ENCODE data around the gene ARMH1. TPM values are rescaled to one million over a fixed set of nuclear protein-coding genes. Genes with fewer than 3 reads are reported as not detected.

The ARMH1 gene
- total RNA-seq, 2 experiments from 2014 or later = 162 to 165 TPM

DNA sequence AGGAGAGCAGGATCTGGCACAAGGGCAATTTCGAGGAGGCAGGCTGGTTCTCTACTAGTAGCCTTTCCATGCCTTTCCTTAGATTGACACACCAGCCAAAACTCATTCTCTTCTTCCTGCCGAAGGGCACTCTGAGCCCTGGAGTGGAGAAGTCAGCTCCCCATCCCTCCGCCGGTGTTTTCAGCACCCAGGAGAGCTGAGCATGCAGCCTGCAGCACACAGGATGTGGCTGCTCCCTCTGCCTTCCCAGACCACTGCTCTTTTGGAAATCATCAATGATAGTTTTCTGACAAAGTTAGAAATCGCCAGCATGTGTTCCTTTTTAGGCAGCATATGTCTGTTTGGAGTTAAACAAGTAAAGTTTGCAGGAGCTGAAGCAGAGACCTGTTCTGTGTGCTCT lies 44.8 kb downstream of the ARMH1 start:
- Mint-ChIP-seq H3K4me3 (no peak overlapping the region), H3K9me3 (no peaks in the 10 kb centered on the region), H3K4me1 (ENCODE audit: low read depth) (peaks cover 75% of the 10 kb centered on the region), H3K27me3 (peaks cover 4% of the 10 kb centered on the region), H3K27ac (peak overlapping the region; percentile 52), H3K36me3 (ENCODE audit: low read depth) (peaks cover 7% of the 10 kb centered on the region)
- ATAC-seq (no peak), DNase-seq (no peak)
- CTCF ChIA-PET = interaction anchor here (0.9 to 2.8 kb wide), 2 partner anchors 10 to 12 kb away, joined by 3 to 17 read pairs; partner anchors contain the start of gene RNU5D-1
- POLR2A ChIA-PET = interaction anchor here (0.6 to 15.4 kb wide), 6 partner anchors 8 to 292 kb away, joined by 3 to 553 read pairs (median 108); partner anchors contain the start of genes ARMH1, BTBD19, DYNLT4 and HECTD3
- TF ChIP-seq, protein P1, sequence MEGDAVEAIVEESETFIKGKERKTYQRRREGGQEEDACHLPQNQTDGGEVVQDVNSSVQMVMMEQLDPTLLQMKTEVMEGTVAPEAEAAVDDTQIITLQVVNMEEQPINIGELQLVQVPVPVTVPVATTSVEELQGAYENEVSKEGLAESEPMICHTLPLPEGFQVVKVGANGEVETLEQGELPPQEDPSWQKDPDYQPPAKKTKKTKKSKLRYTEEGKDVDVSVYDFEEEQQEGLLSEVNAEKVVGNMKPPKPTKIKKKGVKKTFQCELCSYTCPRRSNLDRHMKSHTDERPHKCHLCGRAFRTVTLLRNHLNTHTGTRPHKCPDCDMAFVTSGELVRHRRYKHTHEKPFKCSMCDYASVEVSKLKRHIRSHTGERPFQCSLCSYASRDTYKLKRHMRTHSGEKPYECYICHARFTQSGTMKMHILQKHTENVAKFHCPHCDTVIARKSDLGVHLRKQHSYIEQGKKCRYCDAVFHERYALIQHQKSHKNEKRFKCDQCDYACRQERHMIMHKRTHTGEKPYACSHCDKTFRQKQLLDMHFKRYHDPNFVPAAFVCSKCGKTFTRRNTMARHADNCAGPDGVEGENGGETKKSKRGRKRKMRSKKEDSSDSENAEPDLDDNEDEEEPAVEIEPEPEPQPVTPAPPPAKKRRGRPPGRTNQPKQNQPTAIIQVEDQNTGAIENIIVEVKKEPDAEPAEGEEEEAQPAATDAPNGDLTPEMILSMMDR (IDR thresholded peaks at IDR 0.05) = no peak
- intact Hi-C loops (cut with micrococcal nuclease) = no loop called here

DNA sequence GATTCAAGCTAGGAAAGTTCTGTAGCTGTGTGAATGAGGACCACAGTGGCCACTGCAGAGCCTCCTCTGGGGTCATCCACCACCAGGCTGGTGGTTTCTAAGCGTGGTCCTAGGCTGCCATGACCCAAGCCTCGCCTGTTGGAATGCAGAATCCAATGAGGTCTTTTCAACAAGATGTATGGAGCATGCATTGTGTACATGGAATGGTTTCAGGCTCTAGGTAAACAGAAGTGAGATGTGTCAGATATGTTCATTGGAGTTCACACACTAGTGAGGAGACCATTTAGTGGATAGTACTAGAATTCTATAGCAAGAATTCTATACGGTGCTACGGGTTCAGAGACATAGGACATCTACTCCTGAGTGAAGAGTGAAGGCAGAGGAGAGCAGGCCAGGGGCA lies 45.8 kb downstream of the ARMH1 start:
- DNase-seq (no peak), ATAC-seq (no peak)
- ChIA-PET POLR2A (interaction anchor here (1.2 to 15.4 kb wide), 10 partner anchors 9 to 291 kb away, joined by 3 to 553 read pairs (median 68); partner anchors contain the start of genes BTBD19, DYNLT4, HECTD3 and RNU5D-1), CTCF (interaction anchor here (3.1 kb wide), 1 partner anchor 11 kb away, joined by 38 read pairs; the partner anchor contains the start of gene RNU5D-1)
- H3K4me1 Mint-ChIP-seq (ENCODE audit: low read depth) = peaks cover 75% of the 10 kb centered on the region
- no peaks in the 10 kb centered on the region for H3K9me3 Mint-ChIP-seq
- no peak overlapping the region for H3K4me3 Mint-ChIP-seq
- intact Hi-C loops (cut with micrococcal nuclease) = no loop called here
- peak overlapping the region; percentile 71 for H3K27ac Mint-ChIP-seq
- peaks cover 4% of the 10 kb centered on the region for H3K27me3 Mint-ChIP-seq
- TF ChIP-seq, protein P1 (IDR thresholded peaks at IDR 0.05) = no peak
- H3K36me3 Mint-ChIP-seq (ENCODE audit: low read depth) = peaks cover 14% of the 10 kb centered on the region

GRCh38 chr1:44721485-44722361 lies 47.2 kb downstream of the ARMH1 start:
- POLR2A ChIA-PET = interaction anchor here (0.6 to 15.4 kb wide), 58 partner anchors 9 to 865 kb away, joined by 3 to 553 read pairs (median 6); partner anchors contain the start of genes ARMH1, BEST4, BTBD19 and CCDC163
- CTCF ChIA-PET = interaction anchor here (0.6 to 3.1 kb wide), 9 partner anchors 9 to 290 kb away, joined by 3 to 38 read pairs (median 3); partner anchors contain the start of genes RNU5D-1 and UROD
- peaks cover 22% of the 10 kb centered on the region for H3K36me3 Mint-ChIP-seq (ENCODE audit: low read depth)
- ATAC-seq = peak; percentile 78
- no peaks in the 10 kb centered on the region for H3K9me3 Mint-ChIP-seq
- TF ChIP-seq, protein P1 (IDR thresholded peaks at IDR 0.05) = no peak
- DNase-seq = peak; percentile 95
- intact Hi-C loops (cut with micrococcal nuclease) = loop anchor here (1.0 kb wide), 2 partner anchors 10 to 98 kb away; partner anchors contain the start of gene RNU5D-1
- H3K27me3 Mint-ChIP-seq = peaks cover 4% of the 10 kb centered on the region
- H3K4me3 Mint-ChIP-seq = peak overlapping the region; percentile 72
- peaks cover 74% of the 10 kb centered on the region for H3K4me1 Mint-ChIP-seq (ENCODE audit: low read depth)
- peak overlapping the region; percentile 92 for H3K27ac Mint-ChIP-seq

DNA sequence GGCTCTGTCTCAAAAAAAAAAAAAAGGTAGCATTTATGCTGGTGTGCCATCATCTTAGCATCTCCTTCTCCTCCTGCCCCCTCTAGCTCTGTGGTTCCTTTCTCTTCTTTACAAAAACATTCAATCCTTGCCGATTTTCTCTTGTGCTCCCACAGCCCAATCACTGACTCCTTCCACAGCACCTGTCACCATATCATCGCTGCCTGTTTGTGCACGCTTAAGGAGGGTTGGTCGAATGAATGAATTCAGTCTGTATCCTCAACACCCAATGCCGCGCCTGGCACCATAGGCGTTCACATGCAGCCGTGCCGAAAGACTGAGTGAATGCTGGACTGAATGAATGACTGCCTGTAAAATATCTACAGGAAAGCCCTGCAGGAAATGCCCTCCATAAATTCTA lies 48.5 kb downstream of the ARMH1 start:
- H3K27me3 Mint-ChIP-seq = peaks cover 4% of the 10 kb centered on the region
- ChIA-PET CTCF (interaction anchor here (3.1 kb wide), 1 partner anchor 8 kb away, joined by 38 read pairs; the partner anchor contains the start of gene RNU5D-1), POLR2A (interaction anchor here (0.9 to 15.4 kb wide), 20 partner anchors 8 to 617 kb away, joined by 3 to 553 read pairs (median 38); partner anchors contain the start of genes ARMH1, BEST4, BTBD19 and DYNLT4)
- peaks cover 24% of the 10 kb centered on the region for H3K36me3 Mint-ChIP-seq (ENCODE audit: low read depth)
- ATAC-seq (peak; percentile 14), DNase-seq (peak; percentile 63)
- peaks cover 72% of the 10 kb centered on the region for H3K4me1 Mint-ChIP-seq (ENCODE audit: low read depth)
- peak overlapping the region; percentile 92 for H3K27ac Mint-ChIP-seq
- intact Hi-C loops (cut with micrococcal nuclease) = no loop called here
- TF ChIP-seq, protein P1 (IDR thresholded peaks at IDR 0.05) = no peak
- no peaks in the 10 kb centered on the region for H3K9me3 Mint-ChIP-seq
- peak overlapping the region; percentile 72 for H3K4me3 Mint-ChIP-seq

All from activated CD8-positive, alpha-beta T cell treated with anti-CD3 and anti-CD28 coated beads for 36 hours (primary cell).